Measurements from ENCODE around the gene VPS54.
"Not testable (repeated sequence)": the region's sequence is repeated elsewhere in the genome, so short reads cannot be mapped to it uniquely, and the experiment has no call there.

The VPS54 gene

GRCh38 chr2:64023485-64024258 lies 4.4 kb upstream of the VPS54 start:
- no peak for DNase-seq

- no peak for DNase-seq
Observed at GRCh38 chr2:64021578-64021977, 2.4 kb upstream of the VPS54 start.

- DNase-seq: no peak
Observed at GRCh38 chr2:64019975-64020528, 824 bp upstream of the VPS54 start.

GRCh38 chr2:64018701-64019082 lies 536 bp downstream of the VPS54 start:
- DNase-seq: peak; percentile 30

- no peak for DNase-seq
Observed at GRCh38 chr2:64017811-64018700, 1.2 kb downstream of the VPS54 start.

- no peak for DNase-seq
Observed at GRCh38 chr2:64015898-64016297, 3.3 kb downstream of the VPS54 start.

- DNase-seq: no peak
Observed at GRCh38 chr2:64015391-64015790, 3.8 kb downstream of the VPS54 start.

- no peak for DNase-seq
Observed at GRCh38 chr2:64014628-64015027, 4.6 kb downstream of the VPS54 start.

GRCh38 chr2:64013053-64013452 lies 6.2 kb downstream of the VPS54 start:
- DNase-seq: no peak

GRCh38 chr2:64012115-64012514 lies 7.1 kb downstream of the VPS54 start:
- DNase-seq: no peak

GRCh38 chr2:64008434-64009009 lies 10.7 kb downstream of the VPS54 start:
- DNase-seq: no peak

GRCh38 chr2:64007924-64008323 lies 11.3 kb downstream of the VPS54 start:
- no peak for DNase-seq

- no peak for DNase-seq
Observed at GRCh38 chr2:64005707-64006356, 13.4 kb downstream of the VPS54 start.

GRCh38 chr2:64003239-64003638 lies 16.0 kb downstream of the VPS54 start:
- DNase-seq: no peak

- no peak for DNase-seq
Observed at GRCh38 chr2:64001382-64002101, 17.7 kb downstream of the VPS54 start.

GRCh38 chr2:64000630-64001381 lies 18.4 kb downstream of the VPS54 start:
- DNase-seq: no peak

GRCh38 chr2:63999049-63999448 lies 20.2 kb downstream of the VPS54 start:
- DNase-seq: no peak

GRCh38 chr2:63996582-63997198 lies 22.5 kb downstream of the VPS54 start:
- not testable (repeated sequence) for DNase-seq

GRCh38 chr2:63994329-63995070 lies 24.7 kb downstream of the VPS54 start:
- DNase-seq: not testable (repeated sequence)

GRCh38 chr2:63993871-63994270 lies 25.4 kb downstream of the VPS54 start:
- peak; percentile 6 for DNase-seq
